DLD1 (cell line): ENCODE data around the gene CABP4.

Experiments used
- in situ Hi-C: cut with HindIII; loops from 2 replicates; pipeline ENCODE4 v1.10.0; 2017; ENCODE audit warnings: low sequenced_read_pairs

CABP4 gene

DNA sequence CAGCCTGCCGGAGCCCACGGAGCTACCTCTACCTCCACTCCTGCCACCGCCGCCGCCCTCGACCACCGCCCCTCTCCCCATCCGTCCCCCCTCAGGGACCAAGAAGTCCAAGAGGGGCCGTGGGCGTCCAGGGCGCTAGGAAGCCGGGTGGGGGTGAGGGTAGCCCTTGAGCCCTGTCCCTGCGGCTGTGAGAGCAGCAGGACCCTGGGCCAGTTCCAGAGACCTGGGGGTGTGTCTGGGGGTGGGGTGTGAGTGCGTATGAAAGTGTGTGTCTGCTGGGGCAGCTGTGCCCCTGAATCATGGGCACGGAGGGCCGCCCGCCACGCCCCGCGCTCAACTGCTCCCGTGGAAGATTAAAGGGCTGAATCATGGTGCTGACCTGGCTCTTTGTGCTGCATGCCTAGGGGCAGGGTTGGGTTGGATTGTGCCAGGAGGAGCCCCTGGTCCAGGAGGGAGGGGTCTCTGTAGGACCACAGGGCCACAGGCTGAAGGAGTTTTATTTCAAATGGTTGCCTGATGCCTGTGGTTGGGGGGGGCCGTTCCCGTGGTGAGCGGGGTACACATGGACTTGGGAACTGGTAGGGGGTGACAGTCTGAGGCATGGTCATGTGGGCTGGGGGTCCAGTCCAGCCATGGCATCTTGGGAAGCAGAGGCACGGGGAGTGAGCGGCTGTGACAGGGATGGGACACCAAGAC is 20.0 kb upstream of the CABP4 start:
- in situ Hi-C loops, result no loop called here

DNA sequence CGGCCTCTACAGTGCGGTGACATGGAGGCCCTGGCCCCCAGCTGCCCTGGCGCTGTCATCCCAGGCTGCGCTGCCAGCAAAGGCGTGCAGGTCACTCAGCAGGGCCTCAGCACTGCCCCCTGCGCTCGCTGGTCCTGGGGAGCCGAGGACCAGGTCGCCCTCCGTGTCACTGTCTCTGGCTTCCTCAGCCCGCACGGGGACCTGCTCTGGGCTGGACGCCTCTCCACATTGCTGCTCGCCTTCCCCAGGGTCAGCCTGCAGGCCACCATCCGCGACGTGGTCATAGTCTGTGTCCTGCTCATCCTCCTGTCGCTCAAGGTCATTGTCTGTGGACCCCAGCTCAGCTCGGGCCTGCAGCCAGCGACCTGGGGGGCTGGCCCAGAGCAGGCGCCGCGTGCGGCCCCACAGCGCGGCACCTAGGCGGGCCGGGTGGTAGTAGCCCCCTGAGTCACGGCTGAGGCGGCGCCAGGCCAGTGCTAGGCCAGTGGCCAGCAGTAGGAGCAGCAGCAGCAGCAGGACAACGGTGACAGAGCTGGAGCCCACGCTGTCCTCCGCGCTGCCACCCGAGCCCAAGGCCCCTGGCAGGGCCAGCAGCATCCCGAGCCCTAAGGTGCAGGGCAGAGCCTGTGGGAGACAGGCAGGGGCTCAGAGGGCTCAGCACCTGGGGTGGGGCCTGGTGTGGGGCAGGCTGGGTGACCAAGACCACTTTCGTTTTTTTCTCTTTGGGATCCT is 19.3 kb upstream of the CABP4 start:
- in situ Hi-C loops, result no loop called here

DNA sequence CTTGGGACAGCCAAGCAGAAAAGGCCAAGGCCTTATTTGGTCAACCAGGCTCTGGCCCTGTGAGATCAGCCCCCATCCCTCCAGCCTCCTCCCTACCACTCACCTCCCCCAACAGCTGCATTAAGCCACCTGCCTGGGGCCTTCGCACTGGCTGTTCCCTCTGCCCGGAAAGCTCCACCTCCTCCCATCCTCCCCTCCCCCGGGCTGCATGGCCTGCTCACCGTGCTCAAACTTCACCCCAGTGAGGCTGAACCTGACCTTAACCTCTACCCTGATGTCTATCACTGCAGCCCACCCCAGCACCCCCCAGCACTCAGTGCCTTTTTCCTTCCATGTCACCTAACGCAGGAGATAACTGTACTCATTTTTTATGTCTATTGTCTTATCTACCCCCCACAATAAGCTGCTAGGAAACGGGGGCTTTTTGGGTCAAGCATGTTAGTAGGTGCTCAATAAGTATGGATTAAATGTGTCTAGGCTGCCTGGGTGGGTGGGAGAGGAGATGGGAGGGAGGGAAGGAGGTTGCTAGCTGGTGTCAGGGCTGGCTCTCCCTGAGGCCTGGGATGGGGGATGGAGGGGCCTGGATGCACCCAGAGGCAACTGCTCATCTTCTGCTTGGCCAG is 18.6 kb upstream of the CABP4 start:
- in situ Hi-C loops, result no loop called here

DNA sequence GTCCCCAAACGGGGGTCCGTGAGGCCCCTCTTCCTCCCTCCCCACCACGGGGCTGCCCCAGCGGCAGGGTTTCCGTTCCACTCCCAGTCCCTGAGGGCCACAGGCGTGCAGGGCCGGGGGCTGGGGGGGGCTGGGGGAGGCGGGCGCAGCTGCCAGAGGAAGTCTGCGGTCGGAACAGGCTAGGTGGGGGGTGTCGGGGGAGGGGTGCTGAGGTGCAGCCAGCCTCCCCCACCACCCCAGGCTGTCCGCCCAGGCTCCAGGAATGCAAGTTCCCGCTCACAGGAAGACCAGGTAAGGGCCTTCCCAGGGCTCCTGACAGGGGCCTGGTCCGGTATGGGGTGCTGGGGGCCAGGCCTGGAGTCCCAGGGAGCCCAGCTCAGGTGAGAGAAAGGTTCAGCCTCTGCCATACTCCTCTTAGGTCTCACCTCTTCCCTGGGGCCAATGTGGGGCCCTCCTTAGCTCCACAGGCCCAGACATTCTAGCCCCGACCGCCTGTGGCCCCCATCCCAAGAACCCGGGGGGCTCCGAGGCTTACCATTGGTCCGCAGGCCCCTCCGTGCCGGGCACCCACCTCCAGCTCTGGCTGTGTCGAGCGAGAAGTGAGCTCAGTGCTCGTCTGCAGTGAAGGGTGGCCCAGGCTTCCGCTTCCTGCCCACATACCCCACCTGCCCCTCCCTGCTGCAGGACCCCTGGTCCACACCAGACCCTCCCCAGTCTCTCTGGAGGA is 17.9 kb upstream of the CABP4 start, which contains the start of gene PTPRCAP:
Gene PTPRCAP (minus strand): TSS at position 601 of the 727 bp plus-strand sequence. CDS start 63 bp downstream, at position 538.
- in situ Hi-C loops, result no loop called here

DNA sequence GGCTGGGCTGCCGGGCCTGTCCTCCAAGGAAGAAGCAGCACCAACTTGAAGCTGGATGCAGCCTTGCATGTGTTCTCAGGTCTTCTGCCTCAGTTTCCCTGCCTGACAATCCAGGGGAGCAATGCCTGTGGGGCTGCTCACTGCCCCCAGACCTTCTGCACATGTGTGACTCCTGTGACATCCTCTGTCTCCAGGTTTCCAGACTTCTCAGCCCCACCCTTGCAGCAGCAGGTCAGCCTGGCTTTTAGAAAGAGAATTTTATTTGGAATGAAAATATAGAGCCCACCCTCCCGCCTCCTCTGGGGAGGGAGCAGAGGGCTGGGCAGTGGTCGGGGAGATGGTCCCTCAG is 17.4 kb upstream of the CABP4 start:
- in situ Hi-C loops, result no loop called here

DNA sequence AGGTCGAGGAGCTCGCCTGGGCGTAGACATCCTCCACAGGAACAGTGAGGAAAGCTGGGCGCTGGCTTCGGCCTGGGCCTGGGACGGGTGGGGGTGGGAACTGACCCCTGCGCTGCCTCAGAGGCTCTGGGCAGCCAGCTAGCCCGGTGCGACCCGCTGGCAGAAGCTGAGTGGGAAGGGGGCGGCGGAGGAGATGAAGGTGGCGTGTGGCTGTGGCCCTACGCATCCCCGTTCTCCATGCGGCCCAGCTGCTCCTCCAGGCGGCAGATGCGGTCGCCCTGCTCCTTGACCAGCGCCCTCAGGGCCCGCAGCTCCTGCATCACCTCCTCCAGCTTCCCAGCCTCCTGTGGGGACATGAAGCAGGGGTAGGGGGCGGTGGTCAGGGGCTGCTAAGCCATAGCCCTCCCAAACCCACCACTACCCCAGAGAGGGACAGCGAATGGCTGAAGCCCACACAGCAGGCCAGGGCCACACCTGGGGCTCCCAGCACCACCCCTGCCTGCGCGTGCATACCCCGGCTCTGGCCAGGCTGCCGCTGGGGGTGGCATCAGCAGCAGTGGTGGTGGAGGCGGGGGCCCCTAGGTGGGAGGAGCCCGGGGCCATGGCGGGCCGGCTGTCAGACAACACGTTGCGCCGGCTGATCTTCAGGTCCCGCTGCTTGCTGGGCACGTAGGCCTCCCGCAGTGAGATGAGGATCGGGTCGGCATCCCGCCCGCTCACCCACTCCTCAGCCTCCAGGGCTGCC is 16.8 kb upstream of the CABP4 start:
- in situ Hi-C loops, result no loop called here

DNA sequence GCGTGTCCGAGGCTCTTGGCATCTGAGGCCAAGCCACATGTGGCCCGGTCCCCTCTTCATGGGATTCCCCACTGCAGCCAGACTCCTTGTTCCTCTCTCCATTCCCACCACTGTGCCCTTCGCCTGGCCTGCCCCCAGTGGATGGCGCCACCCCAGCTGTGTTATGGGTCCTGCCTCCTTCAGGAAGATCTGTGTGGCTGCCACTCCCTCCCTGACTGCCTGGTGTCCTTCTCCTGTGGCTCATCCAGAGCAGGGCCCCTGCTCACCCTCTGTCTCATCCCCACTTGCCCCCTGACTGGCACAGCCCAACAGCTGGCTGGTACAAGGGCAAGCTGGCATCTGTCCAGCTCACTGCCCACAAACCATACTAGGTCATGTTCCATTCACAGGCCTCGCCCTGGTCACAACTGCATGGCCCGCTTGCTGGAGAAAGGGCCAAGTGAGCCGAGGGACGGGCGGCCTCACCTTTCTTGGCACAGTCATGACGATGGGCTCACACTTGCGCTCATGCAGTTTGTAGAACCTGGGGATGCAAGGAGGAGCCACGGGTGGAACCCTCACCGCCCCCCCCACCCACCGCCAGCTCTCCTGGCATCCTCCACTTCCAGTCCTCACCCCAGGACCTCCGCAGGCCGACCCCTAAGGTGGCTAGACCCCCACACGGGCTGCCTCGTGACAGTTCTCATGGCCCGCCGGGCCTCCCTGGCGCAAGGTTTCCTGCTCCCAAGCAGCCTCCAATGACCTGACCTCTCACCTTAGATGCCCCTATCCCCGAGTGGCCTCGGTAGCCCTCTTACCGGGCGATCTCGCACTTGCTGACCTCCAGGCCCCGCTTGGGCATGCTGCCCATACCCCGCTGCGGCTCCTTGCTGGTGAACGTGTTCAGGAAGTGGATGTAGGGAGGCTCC is 15.6 kb upstream of the CABP4 start:
- in situ Hi-C loops, result no loop called here

DNA sequence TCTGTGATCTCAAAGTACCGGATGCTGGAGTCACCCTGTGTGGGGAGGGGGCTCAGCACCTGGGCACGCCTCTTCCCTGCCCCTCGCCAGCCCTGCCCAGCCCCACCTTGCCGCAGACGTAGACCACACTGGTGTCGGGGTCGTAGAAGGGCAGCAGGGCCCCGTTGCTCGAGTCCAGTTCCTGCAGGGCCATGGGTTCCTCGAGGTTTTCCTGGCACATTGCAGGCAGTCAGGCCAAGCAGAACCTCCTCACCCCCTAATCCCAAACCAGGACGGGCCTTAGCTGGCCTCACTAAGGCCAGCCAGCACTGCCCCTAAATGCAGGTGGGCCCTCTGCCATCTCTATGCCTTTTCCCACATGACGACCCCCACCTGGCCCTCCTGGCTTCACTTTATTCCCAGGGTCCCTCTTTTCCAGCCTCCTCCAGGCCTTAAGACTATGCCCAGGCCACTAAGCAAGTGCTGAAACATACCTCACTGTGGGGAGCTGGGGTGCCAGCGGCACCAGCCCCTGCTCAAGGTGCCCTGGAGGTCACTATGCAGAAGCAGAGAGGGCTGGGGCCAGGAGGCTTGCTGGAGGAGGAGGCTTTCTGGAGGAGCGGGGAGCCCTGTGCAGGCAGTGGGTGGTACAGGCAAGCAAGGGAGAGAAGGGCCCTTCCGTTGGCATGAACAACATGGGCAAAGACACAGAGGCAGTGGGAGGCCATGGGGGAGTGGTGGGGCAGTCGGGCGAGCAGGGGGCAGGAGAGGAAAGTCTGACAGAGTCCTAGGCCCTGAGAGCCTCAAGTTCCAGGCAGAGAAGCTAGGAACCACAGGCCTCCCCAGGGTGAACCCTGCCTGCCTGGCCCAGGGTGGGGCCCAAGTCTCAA is 14.7 kb upstream of the CABP4 start:
- in situ Hi-C loops, result no loop called here

DNA sequence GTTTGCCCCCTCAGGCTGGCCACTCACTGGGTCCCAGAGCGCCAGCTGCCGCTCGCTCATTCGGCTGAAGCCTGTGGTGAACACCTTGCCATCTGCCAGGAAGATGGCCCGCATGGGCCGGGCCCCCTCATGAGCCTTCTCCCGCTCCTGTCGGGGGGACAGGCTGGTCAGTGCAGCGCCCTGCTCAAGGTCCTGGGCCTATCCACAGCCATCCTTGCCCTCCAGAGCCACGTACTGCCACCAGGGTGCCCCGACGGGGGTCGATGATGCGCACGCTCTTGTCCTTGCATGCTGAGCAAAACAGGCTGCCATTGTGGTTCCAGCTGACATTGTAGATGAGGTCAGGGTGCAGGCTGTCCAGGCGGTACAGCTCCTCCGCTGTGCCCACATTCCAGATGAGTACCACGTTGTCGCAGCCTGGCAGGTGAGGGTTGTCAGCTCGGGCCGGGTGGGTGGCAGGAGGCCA is 14.0 kb upstream of the CABP4 start:
- in situ Hi-C loops, result no loop called here

DNA sequence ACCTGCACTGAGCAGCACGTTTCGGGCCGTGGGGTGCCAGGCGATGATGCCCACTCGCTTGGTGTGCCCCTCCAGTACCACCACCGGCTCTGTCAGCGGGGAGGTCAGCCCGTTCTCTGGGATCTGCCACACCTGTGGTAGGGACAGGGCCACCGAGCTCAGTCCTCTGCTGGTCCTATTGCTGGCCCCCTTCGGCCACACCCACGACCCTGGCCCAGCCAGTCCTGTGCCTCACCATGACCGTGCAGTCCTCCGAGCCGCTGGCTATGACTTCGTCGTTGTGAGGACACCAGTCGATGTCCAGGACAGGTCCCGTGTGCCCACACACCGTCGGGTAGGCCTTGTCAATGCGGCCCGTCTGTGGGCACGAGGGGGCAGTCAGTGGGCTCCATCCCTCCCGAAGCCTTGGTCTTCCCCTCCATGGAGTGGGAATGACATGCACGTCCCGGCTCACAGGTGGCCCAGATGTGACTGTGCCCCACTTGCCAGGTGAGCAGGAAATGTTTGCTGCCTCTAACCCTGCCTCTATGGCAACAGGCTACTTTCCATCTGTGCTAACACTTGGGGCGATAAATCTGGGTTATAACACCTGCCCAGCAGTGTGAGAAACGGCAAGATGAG is 13.3 kb upstream of the CABP4 start:
- in situ Hi-C loops, result no loop called here

DNA sequence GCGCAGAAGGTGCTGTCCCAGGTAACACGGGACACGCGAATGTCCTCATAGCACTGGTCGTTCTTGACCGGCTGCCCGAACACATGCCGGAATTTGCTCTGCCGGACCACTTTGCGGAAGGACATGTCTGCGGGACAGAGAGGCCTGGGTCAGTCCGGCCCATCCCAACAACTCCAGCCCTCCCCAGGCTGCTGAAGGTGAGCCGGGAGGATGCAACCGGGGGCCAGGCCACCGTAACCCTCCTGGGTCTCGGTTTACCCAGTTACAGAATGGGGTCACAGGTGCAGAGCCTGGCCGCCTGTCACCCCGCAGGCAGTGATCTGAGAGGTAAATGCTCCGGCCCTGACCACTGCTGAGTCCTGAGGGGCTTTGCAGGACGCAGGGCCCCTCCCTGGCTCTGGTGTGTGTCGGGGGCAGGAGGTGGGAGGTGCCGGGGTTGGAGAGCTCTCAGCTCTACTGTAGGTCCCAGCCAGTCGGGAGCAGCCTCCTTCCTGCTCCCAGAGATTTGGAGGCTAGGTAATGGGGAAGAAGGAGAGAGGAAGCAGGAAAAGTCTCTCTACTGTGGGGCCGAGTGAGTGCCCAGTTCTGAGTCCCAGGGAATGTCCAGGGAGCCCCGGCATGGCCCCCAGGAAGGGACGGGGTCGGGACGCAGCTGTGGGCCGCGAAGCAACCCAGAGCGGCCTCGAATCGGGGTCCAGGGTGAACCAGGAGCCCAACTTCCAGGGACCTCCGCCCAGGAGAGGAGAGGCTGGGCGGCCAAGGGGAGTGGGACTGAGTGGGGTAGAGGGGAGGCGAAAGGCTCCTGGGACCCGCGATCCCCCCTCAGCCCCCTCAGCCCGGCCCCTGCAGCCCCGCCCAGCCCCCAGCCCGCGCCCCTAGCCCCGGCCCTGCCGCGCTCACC is 12.4 kb upstream of the CABP4 start:
- in situ Hi-C loops, result no loop called here

DNA sequence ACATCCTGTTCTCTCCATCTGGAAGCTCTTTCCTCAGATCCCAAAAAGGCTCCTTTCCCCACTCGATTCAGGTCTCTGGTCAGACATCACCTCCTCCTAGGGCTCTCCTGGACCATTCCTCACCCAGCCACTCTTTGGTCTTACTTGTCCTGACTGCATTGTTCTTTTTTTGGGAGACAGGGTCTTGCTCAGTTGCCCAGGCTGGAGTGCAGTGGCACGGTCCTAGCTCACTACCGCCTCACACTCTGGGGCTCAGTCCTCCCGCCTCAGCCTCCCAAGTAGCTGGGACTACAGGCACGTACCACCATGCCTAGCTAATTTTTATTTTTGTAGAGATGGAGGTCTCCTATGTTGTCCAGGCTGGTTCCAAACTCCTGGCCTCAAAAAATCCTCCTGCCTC is 9.6 kb upstream of the CABP4 start:
- in situ Hi-C loops, result no loop called here

DNA sequence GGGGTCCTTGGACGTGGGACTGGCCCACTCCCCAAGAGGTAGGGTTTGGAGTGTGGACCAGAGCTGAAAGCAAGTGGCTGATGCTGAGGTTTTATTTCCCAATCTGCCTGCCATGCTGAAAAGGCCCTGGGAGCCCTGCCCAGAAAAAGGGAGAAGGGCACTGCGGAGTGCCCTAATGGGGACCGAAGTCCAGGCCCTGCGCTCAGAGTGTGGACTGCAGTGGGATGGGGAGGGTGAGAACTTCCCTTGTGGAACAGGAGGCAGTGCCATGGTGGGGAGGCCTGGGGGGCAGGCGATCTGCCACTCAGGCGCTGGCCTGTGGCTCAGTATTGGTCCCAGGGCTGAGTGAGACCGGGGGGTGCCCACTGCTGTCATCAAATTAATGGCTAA is 6.9 kb upstream of the CABP4 start:
- in situ Hi-C loops, result no loop called here

DNA sequence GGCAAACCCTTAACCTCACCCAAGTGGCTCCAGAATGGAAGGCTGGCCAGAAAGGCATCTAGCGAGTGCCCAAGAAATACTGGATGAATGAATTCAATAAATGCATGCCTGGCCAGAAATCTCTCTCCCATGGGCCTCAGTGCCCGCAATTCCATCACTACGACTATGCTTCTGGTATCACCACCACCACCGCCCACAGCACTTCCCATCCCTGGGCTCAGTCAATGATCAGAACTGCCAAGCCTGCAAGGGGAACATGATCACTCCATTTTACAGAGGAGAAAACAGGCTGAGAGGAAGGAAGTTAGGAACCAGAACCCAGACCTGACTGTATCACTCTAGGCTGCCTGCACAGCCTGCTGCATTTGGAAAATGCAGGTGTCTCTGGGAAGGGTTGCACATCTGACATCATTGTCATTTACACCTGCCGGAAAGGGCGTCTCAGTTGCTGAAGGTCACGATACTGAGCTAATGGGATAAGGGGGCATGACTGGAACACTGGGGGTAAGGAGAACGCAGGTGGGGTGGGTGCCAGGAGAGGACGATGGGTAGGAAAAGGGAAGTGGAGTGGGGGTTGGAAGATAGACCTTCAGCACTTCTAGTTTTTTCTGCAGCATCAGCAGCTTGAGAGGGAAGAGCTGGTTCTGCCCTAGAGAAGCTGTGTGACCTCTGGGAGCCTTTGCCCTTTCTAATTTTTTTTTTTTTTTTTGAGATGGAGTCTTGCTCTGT is 5.9 kb upstream of the CABP4 start:
- in situ Hi-C loops, result no loop called here

DNA sequence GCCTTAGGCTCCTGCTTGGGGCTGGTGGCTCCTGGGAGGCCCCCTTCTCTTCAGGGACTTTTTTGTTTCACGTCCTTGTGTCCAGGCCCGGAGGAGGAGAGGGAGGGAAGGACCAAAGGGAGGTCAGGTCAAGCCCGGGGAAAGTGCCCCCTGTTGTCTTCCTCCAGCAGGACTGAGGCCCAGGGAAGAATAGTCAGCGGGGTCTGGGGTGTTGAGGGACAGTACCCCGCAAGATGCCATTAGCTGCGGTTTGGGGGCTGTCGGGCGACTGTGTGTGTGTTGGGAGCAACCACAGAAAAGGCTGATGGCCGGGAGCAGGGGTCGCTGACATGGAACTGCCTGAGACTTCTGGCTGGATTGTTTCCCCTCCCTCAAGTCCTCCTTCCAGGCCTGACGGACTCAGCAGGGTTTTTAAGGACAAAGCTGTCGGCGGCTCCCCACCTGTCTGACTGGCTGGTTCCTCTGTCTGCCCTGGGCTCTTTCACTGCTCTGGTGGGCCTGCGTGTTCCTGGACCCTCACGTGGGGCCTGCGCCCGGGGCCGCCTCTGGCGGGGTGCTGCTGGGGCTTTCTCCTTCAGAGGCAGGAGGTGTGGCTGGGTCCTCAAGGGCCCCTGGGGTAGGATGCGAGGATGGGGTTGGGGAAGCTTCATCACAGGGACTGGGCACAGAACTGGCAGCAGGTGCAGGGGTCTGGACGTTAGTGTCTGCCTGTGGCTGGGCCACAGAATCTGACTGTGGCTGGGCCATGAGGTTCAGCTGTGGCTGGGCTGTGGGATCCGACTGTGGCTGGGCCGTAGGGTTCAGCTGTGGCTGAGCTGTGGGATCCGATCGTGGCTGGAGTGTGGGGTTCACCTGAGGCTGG is 4.1 kb upstream of the CABP4 start:
- in situ Hi-C loops, result no loop called here

DNA sequence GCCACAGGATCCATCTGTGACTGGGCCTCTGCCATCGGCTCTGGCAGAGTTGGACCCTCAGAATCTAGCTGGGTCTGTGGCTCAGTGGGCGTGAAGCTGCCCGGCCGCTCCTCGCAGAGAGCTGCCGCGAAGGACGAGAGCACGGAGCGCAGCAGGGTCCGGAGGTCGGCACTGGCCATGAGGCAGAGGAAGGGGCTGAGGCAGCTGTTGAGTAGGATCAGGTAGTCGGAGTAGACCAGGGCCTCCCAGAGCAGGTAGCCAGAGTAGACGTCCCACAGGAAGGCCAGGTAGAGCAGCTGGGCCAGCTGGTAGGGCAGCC is 3.5 kb upstream of the CABP4 start:
- in situ Hi-C loops, result no loop called here
